Measurements from ENCODE around the gene TMEM243.
"Not testable (repeated sequence)": the region's sequence is repeated elsewhere in the genome, so short reads cannot be mapped to it uniquely, and the experiment has no call there.

TMEM243 gene

GRCh38 chr7:87219545-87220025 lies at the start of gene TMEM243:
Gene TMEM243 (minus strand): TSS chr7:87219732. CDS start chr7:87219503, 229 bp downstream.
- peak; percentile 79 for DNase-seq (ENCODE audit: low read depth in 2 of 2)

DNA sequence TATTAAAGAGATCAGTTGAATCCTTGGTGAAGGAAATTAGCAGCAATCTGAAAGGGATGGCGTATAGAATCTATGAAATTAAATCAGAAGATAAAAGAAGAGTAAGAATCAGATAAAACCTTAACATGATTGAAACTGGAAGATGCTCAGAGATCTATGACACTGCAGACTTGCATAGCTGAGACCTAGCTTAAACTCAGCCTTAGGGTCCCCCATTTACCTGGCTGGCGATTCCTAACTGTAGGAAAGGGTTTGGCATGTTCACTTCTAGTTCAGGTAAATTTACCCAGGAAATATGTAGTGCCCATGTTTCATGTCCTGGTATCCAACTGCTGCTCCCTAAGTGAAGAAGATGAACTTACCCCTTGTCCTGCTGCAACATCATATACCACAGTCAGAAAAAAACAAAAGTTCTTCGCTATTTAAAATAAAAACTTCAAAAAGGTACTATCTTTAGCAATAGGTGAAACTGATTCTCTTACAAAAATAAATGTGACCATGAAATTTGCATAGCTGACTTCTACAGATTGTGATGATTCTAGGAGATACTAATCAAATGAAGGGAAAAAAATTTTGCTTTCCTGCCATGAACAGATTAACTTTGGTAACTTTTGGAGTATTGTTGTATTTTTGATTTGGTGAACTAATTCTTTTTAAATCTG lies 47.8 kb upstream of the TMEM243 start:
- no peak for DNase-seq (ENCODE audit: low read depth in 2 of 2)

DNA sequence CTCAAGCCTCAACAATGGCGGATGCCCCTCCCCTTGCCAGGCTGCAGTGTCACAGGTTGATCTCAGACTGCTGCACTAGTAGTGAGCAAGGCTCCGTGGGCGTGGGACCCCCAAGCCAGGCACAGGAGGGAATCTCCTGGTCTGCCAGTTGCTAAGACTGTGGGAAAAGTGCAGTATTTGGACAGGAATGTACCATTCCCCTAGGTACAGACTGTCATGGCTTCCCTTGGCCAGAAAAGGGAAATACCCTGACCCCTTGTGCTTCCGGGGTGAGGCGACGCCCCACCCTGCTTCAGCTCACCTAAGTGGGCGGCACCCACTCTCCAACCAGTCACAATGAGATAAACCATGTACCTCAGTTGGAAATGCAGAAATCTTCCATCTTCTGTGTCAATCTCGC lies 44.0 kb upstream of the TMEM243 start:
- DNase-seq (ENCODE audit: low read depth in 2 of 2): no peak

- DNase-seq (ENCODE audit: low read depth in 2 of 2): no peak
Measured at GRCh38 chr7:87253589-87254087, 34.1 kb upstream of the TMEM243 start.

- DNase-seq (ENCODE audit: low read depth in 2 of 2): not testable (repeated sequence)
Measured at GRCh38 chr7:87245671-87246070, 26.1 kb upstream of the TMEM243 start.

DNA sequence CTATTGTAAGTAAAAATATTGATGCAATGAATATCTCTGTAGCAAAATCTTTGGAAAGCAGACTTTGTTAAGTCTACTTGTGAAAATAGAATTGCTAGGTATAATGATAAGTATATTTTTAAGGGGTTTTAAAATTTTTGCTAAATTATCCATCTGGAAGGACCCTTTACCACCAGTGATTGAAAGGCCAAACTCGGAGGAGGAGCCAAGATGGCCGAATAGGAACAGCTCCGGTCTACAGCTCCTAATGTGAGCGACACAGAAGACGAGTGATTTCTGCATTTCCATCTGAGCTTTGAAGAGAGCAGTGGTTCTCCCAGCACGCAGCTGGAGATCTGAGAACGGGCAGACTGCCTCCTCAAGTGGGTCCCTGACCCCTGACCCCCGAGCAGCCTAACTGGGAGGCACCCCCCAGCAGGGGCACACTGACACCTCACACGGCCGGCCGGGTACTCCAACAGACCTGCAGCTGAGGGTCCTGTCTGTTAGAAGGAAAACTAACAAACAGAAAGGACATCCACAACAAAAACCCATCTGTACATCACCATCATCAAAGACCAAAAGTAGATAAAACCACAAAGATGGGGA lies 19.0 kb upstream of the TMEM243 start:
- not testable (repeated sequence) for DNase-seq (ENCODE audit: low read depth in 2 of 2)

DNA sequence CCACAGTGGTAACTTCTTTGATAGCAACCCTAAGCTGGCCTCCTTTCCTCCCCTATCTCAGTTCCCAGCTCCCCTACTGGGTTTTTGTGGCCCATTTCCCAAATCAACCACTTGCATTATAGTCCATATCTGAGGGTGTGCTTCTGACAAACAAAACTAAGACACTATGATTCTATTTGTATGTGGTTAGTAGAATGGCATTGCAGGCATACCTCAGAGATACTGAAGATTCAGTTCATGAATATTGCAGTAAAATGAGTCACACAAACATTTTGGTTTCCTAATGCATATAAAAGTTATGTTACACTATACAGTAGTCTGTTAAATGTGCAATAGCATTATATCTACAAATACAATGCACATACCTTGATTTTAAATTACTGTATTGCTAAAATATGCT lies 15.4 kb upstream of the TMEM243 start:
- no peak for DNase-seq (ENCODE audit: low read depth in 2 of 2)

DNA sequence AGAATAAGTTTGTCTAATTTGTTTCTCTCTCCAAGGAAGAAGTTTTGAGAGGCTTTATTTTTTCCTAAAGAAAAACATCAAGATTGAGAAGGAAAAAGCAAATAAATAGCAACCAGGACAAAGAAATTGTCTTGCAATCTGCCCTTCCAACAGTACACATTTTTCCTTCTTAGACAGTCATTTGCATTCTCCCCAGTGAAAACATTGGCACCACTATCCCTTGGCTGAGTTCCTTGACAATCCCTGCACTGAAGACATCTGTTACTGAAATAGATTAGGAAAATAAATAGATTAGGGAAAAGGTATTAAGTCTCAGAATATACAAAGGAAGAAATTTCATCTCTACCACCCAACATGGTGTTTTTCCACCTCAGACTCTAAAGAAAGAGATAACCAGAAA lies 12.2 kb upstream of the TMEM243 start:
- DNase-seq (ENCODE audit: low read depth in 2 of 2): no peak

GRCh38 chr7:87231258-87231657 lies 11.7 kb upstream of the TMEM243 start:
- DNase-seq (ENCODE audit: low read depth in 2 of 2): no peak

DNA sequence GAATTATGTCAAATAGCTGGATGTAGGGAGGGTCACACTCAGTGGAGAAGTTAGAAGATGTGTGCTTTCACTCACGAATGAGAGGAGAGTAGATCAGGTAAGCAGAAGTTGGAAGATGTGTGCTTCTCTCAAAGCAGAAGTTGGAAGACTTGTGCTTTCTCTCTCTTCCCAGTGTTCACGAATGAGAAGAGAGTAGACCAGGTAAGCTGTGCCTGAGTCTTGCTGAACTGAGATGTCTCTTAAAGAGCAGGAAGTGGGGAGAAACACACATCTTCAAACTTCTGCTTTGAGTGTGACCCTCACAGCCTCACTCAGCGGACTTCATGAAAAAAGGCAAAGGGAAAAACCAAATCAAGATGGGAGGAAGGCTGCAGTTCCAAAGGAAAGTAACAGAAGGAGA lies 7.0 kb upstream of the TMEM243 start:
- DNase-seq (ENCODE audit: low read depth in 2 of 2): no peak

GRCh38 chr7:87225696-87226095 lies 6.2 kb upstream of the TMEM243 start:
- no peak for DNase-seq (ENCODE audit: low read depth in 2 of 2)

DNA sequence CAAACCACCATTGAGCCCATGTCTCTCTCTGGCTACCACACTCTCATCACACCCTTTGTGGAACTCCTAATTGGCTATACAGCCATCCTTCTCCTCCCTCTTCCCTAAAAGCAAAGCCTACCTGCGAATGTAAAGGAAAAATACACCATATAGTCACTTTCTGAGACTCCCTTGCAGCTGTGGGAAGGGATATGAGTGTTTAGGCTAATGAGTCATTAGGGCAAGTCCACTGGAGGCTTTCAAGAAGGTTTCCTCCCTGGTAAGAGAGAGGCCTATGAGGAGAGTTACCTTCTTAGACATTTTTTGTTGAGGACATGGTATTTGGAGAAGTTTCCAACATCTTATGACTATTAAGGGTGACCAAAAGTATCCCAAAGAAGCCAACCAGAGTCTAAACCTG lies 4.1 kb upstream of the TMEM243 start:
- no peak for DNase-seq (ENCODE audit: low read depth in 2 of 2)

- DNase-seq (ENCODE audit: low read depth in 2 of 2): no peak
Measured at GRCh38 chr7:87220734-87221215, 1.2 kb upstream of the TMEM243 start.

GRCh38 chr7:87220026-87220733 lies 648 bp upstream of the TMEM243 start:
- peak; percentile 64 to 66 for DNase-seq (ENCODE audit: low read depth in 2 of 2)

GRCh38 chr7:87218796-87219544 lies 562 bp downstream of the TMEM243 start:
- DNase-seq (ENCODE audit: low read depth in 2 of 2): peak in 1 of 2 donors; percentile 12

GRCh38 chr7:87217983-87218653 lies 1.4 kb downstream of the TMEM243 start:
- no peak for DNase-seq (ENCODE audit: low read depth in 2 of 2)

GRCh38 chr7:87216701-87217508 lies 2.6 kb downstream of the TMEM243 start:
- peak in 1 of 2 donors; percentile 22 for DNase-seq (ENCODE audit: low read depth in 2 of 2)

DNA sequence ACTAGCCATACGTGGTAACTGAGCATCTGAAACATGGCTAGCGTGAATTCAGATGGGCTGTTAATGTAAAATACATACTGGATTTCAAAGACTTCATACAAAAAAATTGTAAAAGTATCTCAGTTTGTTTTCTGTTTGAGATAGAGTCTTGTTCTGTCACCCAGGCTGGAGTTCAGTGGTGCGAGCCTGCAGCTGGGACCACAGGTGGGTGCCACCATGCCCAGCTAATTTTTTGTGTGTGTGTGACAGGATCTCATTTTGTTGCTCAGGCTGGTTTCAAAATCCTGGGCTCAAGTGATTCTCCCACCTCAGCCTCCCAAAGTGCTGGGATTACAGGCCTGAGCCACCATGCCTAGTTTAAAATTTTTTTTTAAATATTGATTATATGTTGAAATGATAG lies 4.5 kb downstream of the TMEM243 start:
- no peak for DNase-seq (ENCODE audit: low read depth in 2 of 2)

GRCh38 chr7:87213811-87214210 lies 5.7 kb downstream of the TMEM243 start:
- no peak for DNase-seq (ENCODE audit: low read depth in 2 of 2)

GRCh38 chr7:87213252-87213651 lies 6.3 kb downstream of the TMEM243 start:
- DNase-seq (ENCODE audit: low read depth in 2 of 2): no peak

Measured in stimulated activated CD8-positive, alpha-beta memory T cell treated with anti-CD3 and anti-CD28 coated beads, Interleukin-15, amount 100 ng/mL, for 4 hours (primary cell).